Measurements from ENCODE around the gene DLGAP1.

- TF ChIP-seq EZH2 (IDR thresholded peaks at IDR 0.05; ENCODE audit: borderline replicate concordance), result no peak
- no peak for TF ChIP-seq CTCF (IDR thresholded peaks at IDR 0.05; ENCODE audit: poor library complexity)
Observed at GRCh38 chr18:4146797-4147196, 308.3 kb downstream of the DLGAP1 start.
